Astrocyte (in vitro differentiated cells and primary cell): ENCODE results near the gene CFAP68. TPM values are rescaled to one million over a fixed set of nuclear protein-coding genes. Genes with fewer than 3 reads are reported as not detected.

Experiments
- DNase-seq: peaks from one replicate; pipeline ENCODE4 v3.0.0-alpha.2; 2010; ENCODE audit warnings: low read depth
- FAIRE-seq: peaks from 2 replicates; lab custom pipeline; 2011; peaks lifted over from hg19 to GRCh38; lab: Jason Lieb, UNC
- H2AFZ ChIP-seq: 2 replicates; pipeline ENCODE4 v1.6.0; 2012; ENCODE audit warnings: low read depth, low read length, inconsistent platforms
- H3K27ac ChIP-seq: 2 replicates; pipeline ENCODE4 v1.5.1; 2011; ENCODE audit warnings: low read depth, low read length, inconsistent platforms
- H3K27me3 ChIP-seq: 2 replicates; pipeline ENCODE4 v1.6.0; 2011; ENCODE audit warnings: low read length, inconsistent platforms; ENCODE audit not compliant: insufficient read depth
- H3K36me3 ChIP-seq: 2 replicates; pipeline ENCODE4 v1.5.1; 2011; ENCODE audit warnings: low read length, inconsistent platforms; ENCODE audit not compliant: insufficient read depth
- H3K4me1 ChIP-seq: 2 replicates; pipeline ENCODE4 v1.5.1; 2011; ENCODE audit warnings: low read length, inconsistent platforms; ENCODE audit not compliant: insufficient read depth
- H3K4me2 ChIP-seq: 2 replicates; pipeline ENCODE4 v1.6.0; 2012; ENCODE audit warnings: low read length, inconsistent platforms
- H3K4me3 ChIP-seq: 2 replicates; pipeline ENCODE4 v1.5.1; 2011; ENCODE audit warnings: low read depth, mild to moderate bottlenecking, low read length, inconsistent platforms; ENCODE audit not compliant: insufficient read depth
- H3K79me2 ChIP-seq: 2 replicates; pipeline ENCODE4 v1.6.0; 2012; ENCODE audit warnings: mild to moderate bottlenecking, low read length, inconsistent platforms; ENCODE audit not compliant: insufficient read depth
- H3K9ac ChIP-seq: 2 replicates; pipeline ENCODE4 v1.6.0; 2012; ENCODE audit warnings: mild to moderate bottlenecking, low read length, inconsistent platforms
- H3K9me3 ChIP-seq: 2 replicates; pipeline ENCODE4 v1.5.1; 2012; ENCODE audit warnings: low read depth, mild to moderate bottlenecking, low read length, inconsistent platforms; ENCODE audit not compliant: insufficient read depth
- H4K20me1 ChIP-seq: 2 replicates; pipeline ENCODE4 v1.6.0; 2012; ENCODE audit warnings: low read length, inconsistent platforms; ENCODE audit not compliant: insufficient read depth
- H3K27ac Mint-ChIP-seq: one replicate; pipeline ENCODE4 v1.8.0; 2021; ENCODE audit warnings: mild to moderate bottlenecking, mixed read lengths; ENCODE audit not compliant: unreplicated experiment
- H3K27me3 Mint-ChIP-seq: one replicate; pipeline ENCODE4 v1.8.0; 2021; ENCODE audit warnings: low read depth, mixed read lengths; ENCODE audit not compliant: unreplicated experiment
- H3K36me3 Mint-ChIP-seq: one replicate; pipeline ENCODE4 v1.8.0; 2021; ENCODE audit warnings: low read depth, mixed read lengths; ENCODE audit not compliant: unreplicated experiment
- H3K4me1 Mint-ChIP-seq: one replicate; pipeline ENCODE4 v1.8.0; 2021; ENCODE audit warnings: low read depth, mixed read lengths; ENCODE audit not compliant: unreplicated experiment
- H3K4me3 Mint-ChIP-seq: one replicate; pipeline ENCODE4 v1.8.0; 2021; ENCODE audit warnings: mild to moderate bottlenecking, moderate library complexity, mixed read lengths; ENCODE audit not compliant: unreplicated experiment
- H3K9me3 Mint-ChIP-seq: one replicate; pipeline ENCODE4 v1.8.0; 2021; ENCODE audit warnings: mild to moderate bottlenecking, mixed read lengths; ENCODE audit not compliant: unreplicated experiment
- EZH2 ChIP-seq: IDR thresholded peaks from 2 replicates; pipeline ENCODE4 v1.6.1; 2012; ENCODE audit warnings: mild to moderate bottlenecking, low read length, inconsistent platforms; ENCODE audit not compliant: insufficient read depth
- total RNA-seq: library from RNA; stranded (reverse); gene quantifications from 2 replicates; pipeline ENCODE4 v1.2.1, GENCODE V29; 2021
- TF ChIP-seq, protein P1 (sequence below): IDR thresholded peaks from 2 replicates; pipeline ENCODE4 v1.5.1; 2011; ENCODE audit warnings: low read depth, mild to moderate bottlenecking, inconsistent platforms, low read length, moderate library complexity; ENCODE audit not compliant: insufficient read depth

CFAP68 gene
- total RNA-seq, 1 donor from 2014 or later: 18.8 TPM

DNA sequence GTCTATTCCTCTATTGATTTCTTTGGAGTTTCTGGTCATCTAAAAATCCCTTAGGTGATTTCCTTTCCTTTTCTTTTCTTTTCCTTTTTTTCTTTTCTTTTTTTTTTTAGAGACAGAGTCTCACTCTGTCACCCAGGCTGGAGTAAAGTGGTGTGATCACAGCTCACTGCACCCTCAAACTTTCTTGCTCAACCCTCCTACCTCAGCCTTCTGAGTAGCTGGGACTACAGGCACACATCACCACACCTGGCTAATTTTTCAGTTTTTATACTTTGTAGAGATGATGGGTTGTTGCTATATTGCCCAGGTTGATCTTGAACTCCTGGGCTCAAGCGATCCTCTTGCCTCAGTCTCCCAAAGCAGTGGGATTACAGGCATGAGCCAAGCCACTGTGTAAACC is 37.4 kb downstream of the CFAP68 start:
- Mint-ChIP-seq H3K9me3 (no peaks in the 10 kb centered on the region), H3K36me3 (no peaks in the 10 kb centered on the region), H3K4me1 (peaks cover 5% of the 10 kb centered on the region), H3K27ac (no peak overlapping the region), H3K4me3 (no peak overlapping the region), H3K27me3 (peaks cover 8% of the 10 kb centered on the region)
- no peaks in the 10 kb centered on the region for H3K79me2 ChIP-seq
- FAIRE-seq (no peak), DNase-seq (no peak)
- H4K20me1 ChIP-seq: no peaks in the 10 kb centered on the region
- no peak overlapping the region for H3K4me2 ChIP-seq
- TF ChIP-seq EZH2: no peak
- TF ChIP-seq, protein P1, sequence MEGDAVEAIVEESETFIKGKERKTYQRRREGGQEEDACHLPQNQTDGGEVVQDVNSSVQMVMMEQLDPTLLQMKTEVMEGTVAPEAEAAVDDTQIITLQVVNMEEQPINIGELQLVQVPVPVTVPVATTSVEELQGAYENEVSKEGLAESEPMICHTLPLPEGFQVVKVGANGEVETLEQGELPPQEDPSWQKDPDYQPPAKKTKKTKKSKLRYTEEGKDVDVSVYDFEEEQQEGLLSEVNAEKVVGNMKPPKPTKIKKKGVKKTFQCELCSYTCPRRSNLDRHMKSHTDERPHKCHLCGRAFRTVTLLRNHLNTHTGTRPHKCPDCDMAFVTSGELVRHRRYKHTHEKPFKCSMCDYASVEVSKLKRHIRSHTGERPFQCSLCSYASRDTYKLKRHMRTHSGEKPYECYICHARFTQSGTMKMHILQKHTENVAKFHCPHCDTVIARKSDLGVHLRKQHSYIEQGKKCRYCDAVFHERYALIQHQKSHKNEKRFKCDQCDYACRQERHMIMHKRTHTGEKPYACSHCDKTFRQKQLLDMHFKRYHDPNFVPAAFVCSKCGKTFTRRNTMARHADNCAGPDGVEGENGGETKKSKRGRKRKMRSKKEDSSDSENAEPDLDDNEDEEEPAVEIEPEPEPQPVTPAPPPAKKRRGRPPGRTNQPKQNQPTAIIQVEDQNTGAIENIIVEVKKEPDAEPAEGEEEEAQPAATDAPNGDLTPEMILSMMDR: no peak
- H2AFZ ChIP-seq: no peak overlapping the region
- H3K9me3 ChIP-seq: no peaks in the 10 kb centered on the region
- no peak overlapping the region for H3K9ac ChIP-seq
- H3K27ac ChIP-seq: no peak overlapping the region
- no peaks in the 10 kb centered on the region for H3K27me3 ChIP-seq
- H3K36me3 ChIP-seq: no peaks in the 10 kb centered on the region
- no peak overlapping the region for H3K4me3 ChIP-seq
- H3K4me1 ChIP-seq: peaks cover 18% of the 10 kb centered on the region

DNA sequence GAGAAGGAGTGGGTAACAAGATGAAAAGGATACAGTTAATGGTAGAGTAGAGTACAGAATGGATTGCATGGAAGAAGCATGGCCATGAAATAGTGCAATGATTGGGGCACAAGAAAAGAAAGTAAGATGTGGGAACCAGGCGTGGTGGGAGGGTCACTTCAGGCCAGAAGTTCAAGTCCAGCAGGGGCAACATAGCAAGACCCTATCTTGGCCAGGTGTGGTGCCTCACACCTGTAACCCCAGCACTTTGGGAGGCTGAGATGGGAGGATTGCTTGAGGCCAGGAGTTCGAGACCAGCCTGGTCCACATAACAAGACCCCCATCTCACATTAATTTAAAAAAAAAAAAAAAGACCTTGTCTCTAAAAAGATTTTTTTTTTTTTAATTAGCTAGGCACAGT is 38.0 kb downstream of the CFAP68 start:
- TF ChIP-seq, protein P1: no peak
- no peak for TF ChIP-seq EZH2
- FAIRE-seq (no peak), DNase-seq (no peak)
- Histone ChIP-seq H3K79me2 (no peaks in the 10 kb centered on the region), H3K4me2 (no peak overlapping the region), H3K4me1 (peaks cover 14% of the 10 kb centered on the region), H4K20me1 (no peaks in the 10 kb centered on the region), H3K36me3 (no peaks in the 10 kb centered on the region), H3K27me3 (no peaks in the 10 kb centered on the region), H3K9me3 (no peaks in the 10 kb centered on the region), H2AFZ (no peak overlapping the region), H3K4me3 (no peak overlapping the region), H3K27ac (no peak overlapping the region), H3K9ac (no peak overlapping the region)
- no peaks in the 10 kb centered on the region for H3K9me3 Mint-ChIP-seq
- no peak overlapping the region for H3K4me3 Mint-ChIP-seq
- no peaks in the 10 kb centered on the region for H3K4me1 Mint-ChIP-seq
- H3K36me3 Mint-ChIP-seq: no peaks in the 10 kb centered on the region
- no peak overlapping the region for H3K27ac Mint-ChIP-seq
- H3K27me3 Mint-ChIP-seq: peaks cover 8% of the 10 kb centered on the region

DNA sequence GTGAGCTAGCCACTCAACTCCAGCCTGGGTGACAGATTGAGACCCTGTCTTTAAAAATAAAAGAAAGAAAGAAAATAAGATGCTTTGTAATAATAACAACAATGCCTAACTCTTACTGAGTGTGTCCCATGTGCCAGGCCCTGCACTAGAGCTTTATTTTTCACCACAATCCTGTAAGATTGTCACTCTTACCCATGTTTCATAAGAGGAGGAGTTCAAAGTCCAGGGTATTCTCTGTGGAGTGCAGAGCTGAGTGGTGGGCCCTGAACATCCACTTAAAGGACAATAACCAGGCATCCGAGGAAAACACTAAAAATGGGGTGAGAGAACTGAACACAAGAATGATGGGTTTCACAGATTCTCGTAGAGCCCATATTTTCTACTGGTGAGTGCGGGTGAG is 38.4 kb downstream of the CFAP68 start:
- no peak for FAIRE-seq
- no peak for DNase-seq
- no peak for TF ChIP-seq EZH2
- TF ChIP-seq, protein P1: no peak

More for the DNA sequence above, 38.4 kb downstream of the CFAP68 start:
- Mint-ChIP-seq H3K4me3 (no peak overlapping the region), H3K9me3 (no peaks in the 10 kb centered on the region), H3K27ac (no peak overlapping the region), H3K27me3 (peaks cover 8% of the 10 kb centered on the region), H3K36me3 (no peaks in the 10 kb centered on the region), H3K4me1 (no peaks in the 10 kb centered on the region)
- no peak overlapping the region for H3K27ac ChIP-seq
- no peaks in the 10 kb centered on the region for H3K79me2 ChIP-seq
- peaks cover 11% of the 10 kb centered on the region for H3K4me1 ChIP-seq
- no peak overlapping the region for H2AFZ ChIP-seq
- H3K4me2 ChIP-seq: no peak overlapping the region
- no peaks in the 10 kb centered on the region for H4K20me1 ChIP-seq
- H3K4me3 ChIP-seq: no peak overlapping the region
- H3K9ac ChIP-seq: no peak overlapping the region
- H3K36me3 ChIP-seq: no peaks in the 10 kb centered on the region
- H3K27me3 ChIP-seq: no peaks in the 10 kb centered on the region
- H3K9me3 ChIP-seq: no peaks in the 10 kb centered on the region
